CD4-positive, alpha-beta T cell (primary cell): ENCODE data around the gene ADGRV1. TPM values are rescaled to one million over a fixed set of nuclear protein-coding genes. Genes with fewer than 3 reads are reported as not detected.

Source experiments
- ATAC-seq: fragments of 200-7000 bp; cut with Tn5 transposase; one replicate; pipeline ENCODE4 v1.10.0; 2022; ENCODE audit warnings: mild to moderate bottlenecking; ENCODE audit not compliant: poor library complexity
- CTCF ChIA-PET: fragments of 350-600 bp; sonication (Branson Sonifier 250); formaldehyde crosslinking; loops from one replicate; lab custom pipeline; 2021; ENCODE audit warnings: antibody characterized with exemption, inconsistent platforms; lab: Charles Lee
- POLR2A ChIA-PET: fragments of 350-600 bp; sonication (Branson Sonifier 250); formaldehyde crosslinking; loops from one replicate; lab custom pipeline; 2021; ENCODE audit warnings: antibody characterized with exemption, inconsistent platforms; lab: Charles Lee
- DNase-seq, 14 experiments: peaks; one replicate each; pipeline ENCODE4 v3.0.0-alpha.2; 2013 to 2020; ENCODE audit warnings: mixed read lengths in 2 of 14
- H3K27ac ChIP-seq, 2 donors: one replicate each; pipeline versions ENCODE4 v1.5.1 to v1.7.0; 2013; ENCODE audit warnings: low read length in 2 of 2, low read depth in 1 of 2, mild to moderate bottlenecking in 1 of 2
- H3K27me3 ChIP-seq, 2 experiments: 1 replicate in 1 of 2; 2 replicates in 1 of 2; pipeline versions ENCODE4 v1.6.1 to v1.7.0; 2013; ENCODE audit warnings: low read length in 2 of 2, control low read depth in 1 of 2, mild to moderate bottlenecking in 1 of 2, moderate library complexity in 1 of 2; ENCODE audit not compliant: insufficient read depth in 2 of 2, control insufficient read depth in 1 of 2
- H3K36me3 ChIP-seq: one replicate; pipeline ENCODE4 v1.6.1; 2013; ENCODE audit warnings: low read length, control low read depth; ENCODE audit not compliant: insufficient read depth
- H3K4me1 ChIP-seq: one replicate; pipeline ENCODE4 v1.6.1; 2013; ENCODE audit warnings: low read length, control low read depth; ENCODE audit not compliant: insufficient read depth
- H3K4me3 ChIP-seq: one replicate; pipeline ENCODE4 v1.5.1; 2013; ENCODE audit warnings: mild to moderate bottlenecking, low read length, moderate library complexity
- H3K9me3 ChIP-seq, 2 experiments: 1 replicate in 1 of 2; 2 replicates in 1 of 2; pipeline versions ENCODE4 v1.6.1 to v1.7.0; 2013; ENCODE audit warnings: low read length in 2 of 2, mild to moderate bottlenecking in 2 of 2, control low read depth in 1 of 2, moderate library complexity in 1 of 2; ENCODE audit not compliant: control insufficient read depth in 1 of 2, insufficient read depth in 1 of 2
- H3K27ac Mint-ChIP-seq: one replicate; pipeline ENCODE4 v1.8.0; 2020; ENCODE audit warnings: mixed read lengths
- H3K27me3 Mint-ChIP-seq: one replicate; pipeline ENCODE4 v1.8.0; 2021; ENCODE audit warnings: mixed read lengths
- H3K36me3 Mint-ChIP-seq: one replicate; pipeline ENCODE4 v1.8.0; 2021; ENCODE audit warnings: low read depth, mixed read lengths
- H3K4me1 Mint-ChIP-seq: one replicate; pipeline ENCODE4 v1.8.0; 2021; ENCODE audit warnings: low read depth, mixed read lengths
- H3K4me3 Mint-ChIP-seq: one replicate; pipeline ENCODE4 v1.8.0; 2020; ENCODE audit warnings: mild to moderate bottlenecking, mixed read lengths
- H3K9me3 Mint-ChIP-seq: one replicate; pipeline ENCODE4 v1.8.0; 2020; ENCODE audit warnings: mixed read lengths
- CTCF ChIP-seq: fragments of 200-600 bp; IDR thresholded peaks from one replicate; pipeline ENCODE4 v1.8.0; 2022; ENCODE audit warnings: antibody characterized with exemption, mild to moderate bottlenecking
- intact Hi-C, 2 experiments: fragments of 100-400 bp; cut with DNase I in 1 of 2; cut with micrococcal nuclease in 1 of 2; formaldehyde crosslinking; loops; one replicate each; pipeline versions ENCODE4 v1.15.1 to v1.9.0; 2023 to 2025; cut with DNase I, micrococcal nuclease
- total RNA-seq, 174 experiments: library from RNA in 2 of 174; stranded (reverse) in 2 of 174; gene quantifications; one replicate each; pipeline ENCODE4 v1.2.3 and lab custom pipeline; 2021 to 2026

The ADGRV1 gene
- total RNA-seq, 2 experiments from 2014 or later: 0.81 to 1.2 TPM

DNA sequence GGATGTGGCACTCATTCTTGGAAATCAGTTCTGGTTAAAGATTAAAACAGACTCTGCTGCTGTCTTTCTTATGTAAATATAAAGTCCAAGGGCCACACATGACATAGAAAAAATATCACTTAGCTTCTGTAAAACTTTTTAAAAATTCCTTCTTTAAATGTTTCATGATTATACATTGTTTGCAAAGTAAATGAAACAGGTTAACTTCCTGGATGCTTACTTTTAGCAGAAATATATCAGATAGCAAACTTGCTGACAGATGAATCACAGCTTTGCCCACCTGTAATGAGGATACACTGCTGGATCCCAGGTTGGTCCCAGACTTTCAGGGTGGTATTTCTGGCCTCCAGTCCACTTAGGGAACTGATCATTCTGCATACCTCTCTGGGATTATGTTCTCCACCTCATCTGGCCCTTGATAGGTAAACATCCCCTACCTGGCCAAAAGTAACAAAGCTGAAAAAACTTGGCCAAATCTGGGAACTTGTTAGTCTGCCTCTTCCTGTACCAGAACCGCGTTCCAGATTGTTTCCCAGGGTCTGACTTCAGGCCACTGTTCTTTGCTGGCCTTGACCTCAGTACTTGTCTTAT, 340.5 kb downstream of the ADGRV1 start:
- Mint-ChIP-seq H3K36me3 (no peaks in the 10 kb centered on the region), H3K27ac (no peak overlapping the region), H3K4me1 (no peaks in the 10 kb centered on the region), H3K9me3 (no peaks in the 10 kb centered on the region), H3K4me3 (no peak overlapping the region), H3K27me3 (no peaks in the 10 kb centered on the region)
- TF ChIP-seq CTCF: no peak
- H3K27ac ChIP-seq: no peak overlapping the region
- intact Hi-C loops: no loop called here
- CTCF ChIA-PET: no interaction called here
- DNase-seq (no peak), ATAC-seq (no peak)
- H3K27me3 ChIP-seq: no peaks in the 10 kb centered on the region
- H3K4me1 ChIP-seq: no peaks in the 10 kb centered on the region
- H3K36me3 ChIP-seq: no peaks in the 10 kb centered on the region
- H3K9me3 ChIP-seq: no peaks in the 10 kb centered on the region
- H3K4me3 ChIP-seq: no peak overlapping the region
- POLR2A ChIA-PET: no interaction called here

DNA sequence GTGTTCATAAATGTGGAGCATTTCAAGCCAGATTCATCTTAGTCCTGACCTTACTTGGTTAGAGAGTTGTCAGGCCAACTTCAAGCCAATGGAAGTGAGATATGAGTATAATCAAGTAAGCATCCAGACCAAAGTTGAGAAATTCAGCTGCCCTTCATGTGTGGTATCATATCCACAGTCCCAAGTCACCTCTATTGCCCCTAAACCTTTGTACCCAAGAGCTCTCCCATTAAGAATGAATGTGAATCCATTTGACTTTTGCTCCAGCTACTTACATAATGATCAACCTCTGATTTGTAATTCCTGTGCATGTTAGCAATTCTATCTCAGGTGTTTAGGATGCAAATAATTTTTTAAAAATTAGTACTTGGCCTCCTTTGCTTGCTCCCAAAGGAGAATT, 342.7 kb downstream of the ADGRV1 start:
- H3K9me3 Mint-ChIP-seq: no peaks in the 10 kb centered on the region
- no peak overlapping the region for H3K27ac Mint-ChIP-seq
- H3K27me3 Mint-ChIP-seq: peaks cover 8% of the 10 kb centered on the region
- intact Hi-C loops: no loop called here
- ATAC-seq (no peak), DNase-seq (no peak)
- no peaks in the 10 kb centered on the region for H3K4me1 Mint-ChIP-seq
- POLR2A ChIA-PET: no interaction called here
- no peak for TF ChIP-seq CTCF
- Histone ChIP-seq H3K4me3 (no peak overlapping the region), H3K4me1 (no peaks in the 10 kb centered on the region), H3K27ac (no peak overlapping the region), H3K36me3 (no peaks in the 10 kb centered on the region), H3K9me3 (no peaks in the 10 kb centered on the region), H3K27me3 (no peaks in the 10 kb centered on the region)
- no peak overlapping the region for H3K4me3 Mint-ChIP-seq
- CTCF ChIA-PET: interaction anchor here (0.6 kb wide), 1 partner anchor 150 kb away, joined by 3 read pairs; no protein-coding TSS in a partner anchor
- no peaks in the 10 kb centered on the region for H3K36me3 Mint-ChIP-seq

DNA sequence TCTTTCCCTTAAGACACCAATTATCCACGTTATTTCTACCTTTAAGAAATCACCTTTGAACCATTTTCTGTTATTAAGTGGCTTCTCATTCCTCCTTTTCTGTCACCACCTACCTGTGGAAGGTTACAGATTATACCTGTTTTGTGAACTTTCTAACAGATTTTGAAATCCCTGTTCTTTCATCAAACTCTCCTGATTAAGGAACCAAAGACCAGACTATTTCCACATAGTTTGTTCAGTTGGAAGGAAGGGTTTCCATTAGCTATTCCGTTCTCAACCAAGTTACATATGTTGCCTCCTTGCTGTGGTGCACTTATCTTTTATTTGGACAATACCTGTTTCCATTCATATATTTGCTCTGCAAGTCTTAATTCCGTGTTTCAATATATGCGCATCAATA, 343.6 kb downstream of the ADGRV1 start:
- no peak for TF ChIP-seq CTCF
- H3K27ac Mint-ChIP-seq: no peak overlapping the region
- ChIA-PET POLR2A (no interaction called here), CTCF (no interaction called here)
- no peak overlapping the region for H3K27ac ChIP-seq
- H3K36me3 Mint-ChIP-seq: no peaks in the 10 kb centered on the region
- no peaks in the 10 kb centered on the region for H3K4me1 Mint-ChIP-seq
- H3K4me3 ChIP-seq: no peak overlapping the region
- no peaks in the 10 kb centered on the region for H3K27me3 ChIP-seq
- H3K27me3 Mint-ChIP-seq: peaks cover 13% of the 10 kb centered on the region
- no peaks in the 10 kb centered on the region for H3K4me1 ChIP-seq
- H3K9me3 ChIP-seq: no peaks in the 10 kb centered on the region
- DNase-seq: no peak
- ATAC-seq: no peak
- intact Hi-C loops: no loop called here
- H3K4me3 Mint-ChIP-seq: no peak overlapping the region
- no peaks in the 10 kb centered on the region for H3K36me3 ChIP-seq
- H3K9me3 Mint-ChIP-seq: no peaks in the 10 kb centered on the region
